Lower leg skin (tissue), 4 donors: ENCODE results near the gene ACR. TPM values are rescaled to one million over a fixed set of nuclear protein-coding genes. Genes with fewer than 3 reads are reported as not detected.
A peak's percentile ranks its signal among the peaks of the same experiment; 100 is the strongest.

ENCODE experiments used
- DNase-seq, 2 donors: peaks; one replicate each; pipeline ENCODE4 v3.0.0-alpha.2; 2019; ENCODE audit warnings: low spot score in 2 of 2
- H3K4me3 ChIP-seq: fragments of 200-600 bp; sonication (generic); 2 replicates; pipeline ENCODE4 v1.5.1; 2017; ENCODE audit warnings: mild to moderate bottlenecking, low read depth; ENCODE audit not compliant: poor library complexity, severe bottlenecking
- POLR2A ChIP-seq, 2 donors: fragments of 450-650 bp; IDR thresholded peaks; one replicate each; pipeline ENCODE4 v1.6.1; 2016 to 2017; ENCODE audit warnings: antibody characterized with exemption in 2 of 2, mild to moderate bottlenecking in 1 of 2, moderate library complexity in 1 of 2
- whole genome bisulfite sequencing, 2 donors: methylation state at CpG; one replicate each; pipeline ENCODE4 v1.1.5; 2018; 5-methylcytosine and 5-hydroxymethylcytosine counted together
- intact Hi-C: fragments of 100-400 bp; cut with DNase I; formaldehyde crosslinking; loops from one replicate; pipeline ENCODE4 v1.15.0; 2023; ENCODE audit warnings: low total_unique reads
- total RNA-seq, 4 donors: library from RNA; depleted of rRNA; stranded (reverse); fragments of >200 nt; gene quantifications; one replicate each; pipeline ENCODE4 v1.1.0, GENCODE V29; 2016
- TF ChIP-seq, protein P1 (sequence below), 3 donors: fragments of 450-650 bp; IDR thresholded peaks; one replicate each; pipeline ENCODE4 v1.5.1; 2016; ENCODE audit warnings: antibody characterized with exemption in 3 of 3, mild to moderate bottlenecking in 3 of 3, moderate library complexity in 2 of 3

Gene ACR
- total RNA-seq, 4 donors from 2014 or later, result 0.65 to 0.97 TPM; not detected in 2

DNA sequence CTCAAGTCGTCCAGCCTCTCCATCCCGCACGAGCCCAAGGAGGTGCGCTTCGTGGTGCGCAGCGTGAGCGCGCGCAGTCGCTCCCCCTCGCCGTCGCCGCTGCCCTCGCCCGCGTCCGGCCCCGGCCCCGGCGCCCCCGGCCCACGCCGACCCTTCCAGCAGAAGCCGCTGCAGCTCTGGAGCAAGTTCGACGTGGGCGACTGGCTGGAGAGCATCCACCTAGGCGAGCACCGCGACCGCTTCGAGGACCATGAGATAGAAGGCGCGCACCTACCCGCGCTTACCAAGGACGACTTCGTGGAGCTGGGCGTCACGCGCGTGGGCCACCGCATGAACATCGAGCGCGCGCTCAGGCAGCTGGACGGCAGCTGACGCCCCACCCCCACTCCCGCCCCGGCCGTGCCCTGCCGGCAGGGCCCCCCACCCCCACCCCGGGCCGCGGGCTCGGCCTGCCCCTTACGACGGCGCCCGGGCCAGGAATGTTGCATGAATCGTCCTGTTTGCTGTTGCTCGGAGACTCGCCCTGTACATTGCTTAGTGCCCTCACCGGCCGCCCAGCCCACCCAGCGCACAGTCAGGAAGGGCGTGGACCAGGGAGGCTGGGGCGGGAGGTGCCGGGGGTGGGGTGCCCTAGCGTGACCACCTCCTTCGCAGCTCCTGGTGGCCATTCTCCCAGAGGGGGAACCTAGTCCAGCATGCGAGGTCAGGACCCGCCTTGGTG is 6.9 kb upstream of the ACR start:
- intact Hi-C loops, result no loop called here
- WGBS, 2 donors, result 64 to 71% methylated on average over 56 to 68 of the region's 76 CpGs
- TF ChIP-seq POLR2A (IDR thresholded peaks at IDR 0.05), result no peak
- TF ChIP-seq, protein P1, sequence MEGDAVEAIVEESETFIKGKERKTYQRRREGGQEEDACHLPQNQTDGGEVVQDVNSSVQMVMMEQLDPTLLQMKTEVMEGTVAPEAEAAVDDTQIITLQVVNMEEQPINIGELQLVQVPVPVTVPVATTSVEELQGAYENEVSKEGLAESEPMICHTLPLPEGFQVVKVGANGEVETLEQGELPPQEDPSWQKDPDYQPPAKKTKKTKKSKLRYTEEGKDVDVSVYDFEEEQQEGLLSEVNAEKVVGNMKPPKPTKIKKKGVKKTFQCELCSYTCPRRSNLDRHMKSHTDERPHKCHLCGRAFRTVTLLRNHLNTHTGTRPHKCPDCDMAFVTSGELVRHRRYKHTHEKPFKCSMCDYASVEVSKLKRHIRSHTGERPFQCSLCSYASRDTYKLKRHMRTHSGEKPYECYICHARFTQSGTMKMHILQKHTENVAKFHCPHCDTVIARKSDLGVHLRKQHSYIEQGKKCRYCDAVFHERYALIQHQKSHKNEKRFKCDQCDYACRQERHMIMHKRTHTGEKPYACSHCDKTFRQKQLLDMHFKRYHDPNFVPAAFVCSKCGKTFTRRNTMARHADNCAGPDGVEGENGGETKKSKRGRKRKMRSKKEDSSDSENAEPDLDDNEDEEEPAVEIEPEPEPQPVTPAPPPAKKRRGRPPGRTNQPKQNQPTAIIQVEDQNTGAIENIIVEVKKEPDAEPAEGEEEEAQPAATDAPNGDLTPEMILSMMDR (IDR thresholded peaks at IDR 0.05), result no peak
- H3K4me3 ChIP-seq, result no peak overlapping the region
- DNase-seq, result peak in 1 of 2 donors; percentile 82

DNA sequence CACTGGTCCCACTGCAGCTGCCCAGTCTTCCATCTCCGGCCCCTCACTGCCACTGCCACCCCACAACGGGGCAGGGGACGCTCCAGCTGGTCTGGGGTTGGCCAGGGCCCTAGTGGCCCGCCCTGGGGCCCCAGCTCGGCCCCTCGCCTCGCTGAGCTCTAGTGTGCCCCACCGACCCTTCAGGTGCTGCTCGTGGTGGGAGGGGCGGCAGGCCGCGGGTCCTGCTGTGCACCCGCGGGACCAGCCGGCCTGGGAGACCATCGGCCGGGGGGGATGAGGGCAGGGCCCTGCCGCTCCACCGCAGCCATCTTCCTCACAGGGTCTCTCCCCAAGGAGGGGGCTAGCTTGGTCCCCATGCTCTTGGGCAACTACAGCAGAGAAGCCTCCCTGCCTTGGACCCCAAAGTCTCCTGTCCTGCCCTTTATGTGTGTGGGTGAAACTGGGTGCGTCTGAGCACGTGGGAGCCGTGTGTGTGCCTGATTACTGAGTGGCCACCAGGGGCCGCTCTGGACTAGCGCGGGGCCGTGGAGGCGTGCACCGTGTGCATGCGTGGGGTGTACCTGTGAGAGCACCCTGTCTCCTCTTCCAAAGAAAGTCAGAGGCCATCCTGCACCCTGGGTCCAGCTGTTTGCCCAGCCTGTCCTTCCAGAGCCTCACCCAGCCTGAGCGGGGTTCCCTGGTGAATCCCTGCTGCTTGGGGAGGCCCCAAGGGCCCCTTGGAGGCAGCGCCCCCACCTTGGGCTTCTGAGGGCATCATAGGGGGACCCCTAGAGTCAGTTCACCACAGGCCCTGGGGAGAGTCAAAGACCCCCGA is 6.0 kb upstream of the ACR start:
- H3K4me3 ChIP-seq, result no peak overlapping the region
- peak in 1 of 2 donors; percentile 86 for DNase-seq
- TF ChIP-seq, protein P1 (IDR thresholded peaks at IDR 0.05), result peak in 1 of 3 donors; percentile 52
- no peak for TF ChIP-seq POLR2A (IDR thresholded peaks at IDR 0.05)
- 27 to 50% methylated on average over 32 of the region's 32 CpGs for WGBS, 2 donors
- intact Hi-C loops, result no loop called here

DNA sequence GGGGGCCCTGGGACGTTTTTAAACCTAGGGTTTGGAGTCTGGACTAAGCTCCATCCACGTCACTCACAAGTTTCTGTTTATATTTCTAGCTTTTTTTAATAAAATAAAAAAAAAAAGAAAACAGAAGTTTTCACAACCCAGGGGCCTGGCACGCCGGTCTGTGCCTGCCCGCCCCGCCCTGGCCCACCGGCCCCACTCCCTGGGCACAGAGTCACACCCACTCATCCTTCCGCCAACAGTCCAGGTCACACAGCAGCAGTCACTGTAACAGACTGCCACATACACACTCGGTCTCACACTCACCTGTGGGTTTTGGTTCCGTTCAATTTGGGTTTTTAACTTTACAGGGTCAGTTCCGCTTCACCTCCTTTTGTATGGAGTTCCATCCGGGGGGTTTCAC is 5.3 kb upstream of the ACR start:
- intact Hi-C loops, result no loop called here
- 59 to 65% methylated on average over 12 of the region's 12 CpGs for WGBS, 2 donors
- DNase-seq, result no peak
- no peak overlapping the region for H3K4me3 ChIP-seq
- TF ChIP-seq, protein P1 (IDR thresholded peaks at IDR 0.05), result no peak
- no peak for TF ChIP-seq POLR2A (IDR thresholded peaks at IDR 0.05)

DNA sequence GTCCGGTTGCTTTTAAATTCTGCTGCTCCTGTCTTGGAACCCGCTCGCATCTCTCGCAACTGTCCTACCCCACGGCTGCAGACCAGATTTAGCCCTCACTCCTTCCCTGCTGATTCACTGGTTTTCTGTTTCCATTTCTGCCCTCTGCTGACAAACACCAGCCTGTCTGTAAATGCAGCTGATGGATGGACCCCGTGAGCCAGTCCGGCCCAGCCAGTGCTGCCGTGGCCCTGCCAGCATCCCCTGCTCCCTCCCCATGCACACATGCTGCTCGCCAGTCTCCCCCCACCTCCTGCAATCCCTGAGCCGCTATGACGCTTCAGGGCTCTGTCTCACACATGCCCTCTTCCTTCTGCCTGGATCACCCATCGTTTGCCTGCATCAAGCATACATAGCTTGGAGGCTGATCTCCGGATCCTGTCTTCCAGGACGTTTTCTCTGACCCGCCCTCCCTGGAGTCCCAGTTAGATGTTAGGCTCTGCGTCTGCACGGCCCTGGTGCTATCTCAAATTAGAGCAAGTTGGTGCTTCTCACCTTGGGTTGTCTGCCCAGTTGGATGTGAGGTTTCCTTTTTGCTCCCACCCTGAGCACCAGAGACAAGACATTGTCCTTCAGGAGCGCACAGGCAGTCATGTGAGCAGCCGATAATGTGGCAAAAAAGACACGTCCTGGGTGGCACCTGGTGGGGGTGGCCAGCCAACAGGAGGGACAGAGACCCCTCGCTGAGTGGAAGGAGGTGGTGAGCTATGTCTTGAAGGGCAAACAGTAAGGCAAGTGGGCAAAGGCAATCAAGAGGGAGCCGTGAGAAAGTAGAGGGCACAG is 4.3 kb upstream of the ACR start:
- H3K4me3 ChIP-seq, result no peak overlapping the region
- 44 to 46% methylated on average over 22 of the region's 22 CpGs for WGBS, 2 donors
- DNase-seq, result peak in 1 of 2 donors; percentile 78
- intact Hi-C loops, result no loop called here
- TF ChIP-seq POLR2A (IDR thresholded peaks at IDR 0.05), result no peak
- TF ChIP-seq, protein P1 (IDR thresholded peaks at IDR 0.05), result no peak

DNA sequence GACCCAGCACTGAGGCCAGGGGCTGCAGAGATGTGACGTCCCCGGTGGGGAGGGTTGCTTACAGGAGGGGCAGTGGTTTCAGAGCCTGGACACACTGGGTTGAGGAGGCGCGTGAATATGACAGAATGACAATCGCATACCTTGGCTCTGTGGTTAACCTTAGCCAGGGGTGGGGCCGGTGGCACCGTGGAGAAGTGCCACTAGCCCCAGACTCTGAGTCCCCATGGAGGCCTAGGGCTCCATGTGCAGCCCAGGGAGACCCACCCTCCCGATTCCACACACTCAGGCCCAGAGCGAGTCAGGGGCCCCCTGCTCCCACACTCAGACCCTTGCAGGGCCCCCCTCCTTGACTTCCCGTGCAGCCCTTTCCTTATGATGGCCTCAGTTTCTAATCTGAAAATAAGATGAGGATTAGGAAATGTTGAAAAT is 3.6 kb upstream of the ACR start:
- intact Hi-C loops, result no loop called here
- TF ChIP-seq, protein P1 (IDR thresholded peaks at IDR 0.05), result no peak
- TF ChIP-seq POLR2A (IDR thresholded peaks at IDR 0.05), result no peak
- no peak overlapping the region for H3K4me3 ChIP-seq
- 87 to 89% methylated on average over 10 of the region's 10 CpGs for WGBS, 2 donors
- peak in 1 of 2 donors; percentile 63 for DNase-seq
